NCI-H774 (cell line): Measurements from ENCODE around the gene SPRYD7.
"Not testable (repeated sequence)": the region's sequence is repeated elsewhere in the genome, so short reads cannot be mapped to it uniquely, and the experiment has no call there.

Experiments
- DNase-seq: peaks from one replicate; lab custom pipeline; 2025; lab: John Stamatoyannopoulos, UW

Gene SPRYD7

DNA sequence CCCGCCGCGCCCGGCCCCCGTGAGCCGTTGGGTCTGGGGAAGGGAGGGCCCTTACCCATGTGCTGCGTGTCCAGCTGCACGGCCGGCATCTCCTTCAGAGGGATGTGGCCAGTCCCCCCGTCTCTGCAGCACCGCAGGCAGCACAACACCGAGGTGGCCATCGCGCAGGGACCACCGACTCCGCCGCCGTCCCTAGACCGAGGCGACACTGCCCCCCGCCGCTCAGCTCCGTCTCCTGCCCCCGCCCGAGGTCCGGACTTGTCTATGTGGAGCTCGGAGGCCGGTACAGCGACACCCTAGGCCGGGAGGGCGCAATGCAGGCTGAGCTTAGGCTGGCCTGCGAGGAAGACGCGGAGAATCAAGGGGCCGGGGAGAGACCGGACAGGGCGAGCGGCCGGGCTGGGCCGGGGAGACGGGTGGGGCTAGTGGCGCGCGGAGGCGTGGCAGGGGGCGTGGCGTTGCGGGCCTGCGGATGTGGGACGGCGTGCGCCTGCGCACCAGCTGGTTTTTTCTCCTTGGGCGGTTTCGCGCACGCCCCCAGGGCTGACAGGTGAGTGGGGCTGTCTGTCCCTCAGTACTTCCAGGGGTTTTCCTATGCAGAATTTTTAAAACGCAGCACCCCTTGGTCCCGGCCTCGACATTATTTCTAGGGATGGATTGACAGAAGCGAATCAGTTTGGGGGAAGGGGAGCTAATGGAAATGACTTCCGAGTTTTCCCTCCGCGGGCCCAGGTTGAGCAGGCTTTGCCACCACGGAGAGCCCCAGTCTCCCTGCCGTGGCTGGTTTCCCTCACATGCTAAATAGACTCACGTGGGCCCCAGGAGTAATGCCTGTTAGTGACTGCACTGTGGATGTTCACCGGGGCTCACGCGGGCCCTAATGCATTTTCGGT lies at the start of gene SPRYD7:
TSS of gene SPRYD7 (minus strand) at position 266 of the 893 bp plus-strand sequence. CDS start at position 161, 105 bp downstream.
- peak; percentile 85 for DNase-seq

DNA sequence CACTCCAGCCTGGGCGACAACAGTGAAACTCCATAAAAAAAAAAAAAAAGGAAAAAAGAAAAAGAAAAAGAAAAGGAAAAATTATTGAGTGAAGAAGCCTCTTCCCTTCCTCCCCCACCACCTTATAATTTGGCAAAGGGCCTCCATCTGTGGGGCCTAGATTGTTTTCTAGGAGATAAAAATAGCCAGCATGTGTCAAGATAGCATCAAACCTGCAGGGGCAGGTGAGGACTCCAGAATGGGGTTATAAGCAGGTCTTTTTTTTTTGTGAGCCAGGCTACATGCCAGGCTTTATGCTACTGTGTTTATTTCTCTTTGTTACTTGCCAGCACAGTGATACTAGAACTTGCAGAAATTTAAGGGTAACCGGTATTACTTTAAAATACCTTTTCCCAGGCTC lies 49.0 kb upstream of the SPRYD7 start:
- DNase-seq, result no peak

DNA sequence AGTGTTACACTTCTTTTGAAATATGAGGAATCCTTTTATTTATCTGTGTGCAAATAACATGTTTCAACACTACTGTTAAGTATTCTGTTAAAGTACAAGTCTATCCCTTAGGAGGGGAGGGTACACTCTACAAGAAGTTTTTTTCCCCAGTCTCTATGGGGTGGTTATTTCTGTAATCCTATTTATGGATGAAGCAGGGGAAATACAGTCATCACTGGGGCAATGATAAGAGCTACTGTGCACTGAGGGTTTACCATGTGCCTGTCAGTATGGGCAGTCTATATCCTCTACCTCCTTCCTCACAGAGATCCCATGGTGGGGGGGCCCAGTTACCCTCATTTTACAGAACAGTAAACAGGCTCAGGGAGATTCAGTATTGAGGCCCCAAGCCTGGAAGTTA lies 44.1 kb upstream of the SPRYD7 start:
- DNase-seq, result no peak

GRCh38 chr13:49977992-49978391 lies 41.9 kb upstream of the SPRYD7 start:
- DNase-seq, result no peak

GRCh38 chr13:49976314-49977258 lies 40.4 kb upstream of the SPRYD7 start:
- DNase-seq, result peak; percentile 13

DNA sequence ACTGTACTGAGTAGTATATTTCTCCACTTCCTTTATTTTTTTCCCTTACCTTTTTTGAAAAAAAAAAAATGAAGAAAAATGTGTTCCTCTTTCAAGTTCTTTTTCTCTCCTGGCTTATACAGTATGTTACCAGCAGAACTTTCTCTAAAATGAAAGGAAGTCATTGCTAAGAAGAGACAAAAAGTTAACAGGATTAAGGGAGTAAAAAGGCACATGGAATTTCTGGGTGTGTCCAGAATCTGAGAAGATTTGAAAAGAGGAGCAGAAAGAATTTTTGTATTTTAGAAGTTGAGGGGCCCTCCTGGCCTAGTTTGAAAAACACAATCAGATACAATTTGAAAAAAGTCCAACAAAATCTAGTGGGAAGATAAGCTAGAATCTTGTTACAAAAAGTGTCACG lies 39.7 kb upstream of the SPRYD7 start:
- DNase-seq, result no peak

DNA sequence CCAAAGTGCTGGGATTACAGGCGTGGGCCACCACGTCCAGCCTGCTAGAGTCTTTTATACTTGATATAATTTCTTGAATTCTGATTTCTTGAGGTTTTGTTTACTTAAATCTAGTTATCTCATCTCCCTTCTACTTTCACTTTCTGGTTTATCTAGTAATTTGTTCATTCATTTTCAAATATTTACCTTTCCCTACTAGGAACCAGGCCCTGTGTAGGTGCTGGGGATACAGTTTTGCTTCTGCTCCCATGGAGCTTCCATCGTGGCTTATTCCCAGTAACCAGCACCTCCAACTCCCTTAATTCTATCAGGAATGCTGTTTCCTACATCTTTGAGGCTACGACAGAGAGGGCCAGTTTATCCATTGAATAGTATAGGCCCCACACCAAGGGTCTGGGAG lies 36.6 kb upstream of the SPRYD7 start:
- no peak for DNase-seq

GRCh38 chr13:49967456-49967855 lies 31.3 kb upstream of the SPRYD7 start:
- DNase-seq, result no peak

GRCh38 chr13:49958321-49958720 lies 22.2 kb upstream of the SPRYD7 start:
- no peak for DNase-seq

DNA sequence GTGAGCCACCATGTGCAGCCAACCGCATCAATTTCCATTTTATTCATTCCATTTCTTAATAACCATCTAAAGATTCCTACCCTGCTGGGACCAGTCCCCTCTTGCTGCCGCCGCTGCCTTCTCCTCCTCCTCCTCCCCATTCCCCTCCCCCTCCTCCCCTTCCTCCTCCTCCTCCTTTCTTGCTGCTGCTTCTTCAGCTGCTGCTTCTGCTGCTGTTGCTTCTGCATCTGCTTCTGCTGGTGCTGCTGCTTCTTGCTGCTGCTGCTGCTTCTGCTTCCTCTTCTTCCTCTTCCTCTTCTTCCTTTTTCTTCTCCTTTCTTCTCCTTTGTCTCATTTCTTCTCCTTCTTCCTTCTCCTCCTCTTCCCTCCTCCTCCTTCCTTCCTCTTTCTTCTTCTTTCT lies 20.0 kb upstream of the SPRYD7 start:
- DNase-seq, result no peak

- no peak for DNase-seq
Observed at GRCh38 chr13:49954674-49955455, 18.7 kb upstream of the SPRYD7 start.

GRCh38 chr13:49953560-49953959 lies 17.4 kb upstream of the SPRYD7 start:
- DNase-seq, result no peak

GRCh38 chr13:49951754-49952535 lies 15.8 kb upstream of the SPRYD7 start:
- no peak for DNase-seq

DNA sequence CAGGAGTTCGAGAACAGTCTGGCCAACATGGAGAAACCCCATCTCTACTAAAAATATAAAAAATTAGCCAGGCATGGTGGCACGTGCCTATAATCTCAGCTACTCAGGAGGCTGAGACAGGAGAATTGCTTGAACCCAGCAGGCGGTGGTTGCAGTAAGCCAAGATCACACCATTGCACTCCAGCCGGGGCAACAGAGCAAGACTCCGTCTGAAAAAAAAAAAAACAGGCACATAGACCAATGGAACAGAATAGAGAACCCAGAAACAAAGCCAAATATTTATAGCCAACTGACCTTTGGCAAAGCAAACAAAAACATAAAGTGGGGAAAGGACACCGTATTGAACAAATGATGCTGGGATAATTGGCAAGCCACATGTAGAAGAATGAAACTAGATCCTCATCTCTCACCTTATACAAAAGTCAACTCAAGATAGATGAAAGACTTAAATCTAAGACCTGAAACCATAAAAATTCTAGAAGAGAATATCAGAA lies 12.7 kb upstream of the SPRYD7 start:
- DNase-seq, result not testable (repeated sequence)

- no peak for DNase-seq
Observed at GRCh38 chr13:49939321-49939720, 3.2 kb upstream of the SPRYD7 start.

DNA sequence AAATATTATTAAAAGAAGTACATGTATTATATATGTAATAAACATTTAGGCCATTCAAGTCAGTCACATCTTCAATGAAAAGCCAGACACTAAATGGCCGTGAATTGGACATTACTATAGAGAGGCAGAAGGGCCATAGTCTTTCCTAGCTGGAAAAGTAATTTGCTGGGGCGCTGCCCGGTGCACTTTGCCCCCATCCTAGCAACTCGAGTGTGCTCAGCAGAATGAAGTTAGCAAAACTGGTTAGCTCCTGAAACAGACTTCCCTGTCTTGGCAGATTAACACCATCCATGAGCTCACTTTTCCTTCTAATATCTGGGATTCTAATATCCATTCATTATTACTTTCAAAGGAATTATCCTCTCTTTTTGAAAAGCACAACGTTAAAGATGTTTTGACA lies 2.8 kb upstream of the SPRYD7 start:
- no peak for DNase-seq

GRCh38 chr13:49938314-49938713 lies 2.2 kb upstream of the SPRYD7 start:
- DNase-seq, result peak; percentile 1

GRCh38 chr13:49936968-49937273 lies 781 bp upstream of the SPRYD7 start:
- DNase-seq, result no peak

- DNase-seq, result no peak
Observed at GRCh38 chr13:49935171-49936074, 717 bp downstream of the SPRYD7 start.

- DNase-seq, result no peak
Observed at GRCh38 chr13:49933511-49933910, 2.6 kb downstream of the SPRYD7 start.
